Stimulated activated CD8-positive, alpha-beta memory T cell treated with anti-CD3 and anti-CD28 coated beads, Interleukin-12 subunit alpha, Interleukin-12 subunit beta, amount 100 ng/mL, for 1 hour (primary cell): ENCODE results near the gene AKAP8L.
"Not testable (repeated sequence)": the region's sequence is repeated elsewhere in the genome, so short reads cannot be mapped to it uniquely, and the experiment has no call there.

Source experiments
- DNase-seq: peaks from one replicate; pipeline ENCODE4 v3.0.0-alpha.2; 2020; ENCODE audit warnings: low read depth

Gene AKAP8L

DNA sequence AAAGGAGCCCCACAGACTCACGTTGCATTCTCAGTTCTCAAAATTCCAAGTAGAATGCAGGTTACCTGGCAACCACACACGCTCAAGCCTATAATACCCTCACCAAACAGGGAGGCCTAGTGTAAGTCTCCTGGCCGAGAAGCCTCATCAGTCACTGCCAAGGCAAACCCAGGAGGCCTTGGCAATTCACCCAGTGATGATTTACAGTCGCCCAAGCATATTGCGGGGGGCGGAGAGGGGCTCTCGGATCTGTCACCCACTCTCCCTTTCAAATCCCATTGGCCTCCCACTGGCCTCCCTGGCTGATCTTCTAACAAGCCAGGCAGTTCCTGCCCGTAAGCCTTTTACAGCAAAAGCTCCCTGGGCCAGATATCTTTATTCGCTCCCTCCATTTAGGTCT is 1.1 kb downstream of the AKAP8L start:
- no peak for DNase-seq

- DNase-seq = no peak
Observed at GRCh38 chr19:15412832-15413231, 6.0 kb downstream of the AKAP8L start.

- DNase-seq = not testable (repeated sequence)
Observed at GRCh38 chr19:15411351-15411750, 7.4 kb downstream of the AKAP8L start.

DNA sequence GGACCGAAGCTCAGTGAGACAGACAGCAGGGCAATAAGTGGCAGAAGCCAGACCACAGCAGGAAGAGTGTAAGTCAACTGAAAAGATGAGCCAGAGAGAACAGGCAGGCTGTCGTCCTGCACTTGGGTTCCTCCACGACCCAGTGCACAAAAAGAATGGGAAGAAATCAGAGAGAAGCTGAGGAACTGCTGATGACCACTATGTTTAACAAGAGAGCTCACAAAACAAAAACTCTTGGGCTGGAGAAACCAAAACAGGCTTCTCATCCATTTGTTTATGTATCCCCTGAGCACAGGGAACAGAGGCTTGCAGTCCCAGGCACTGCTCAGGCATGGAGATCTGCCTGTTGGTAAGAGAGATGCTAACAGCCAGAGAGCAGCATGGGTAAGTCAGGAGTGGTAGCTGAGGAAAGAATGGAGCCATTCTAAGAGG is 14.0 kb downstream of the AKAP8L start:
- DNase-seq = no peak

DNA sequence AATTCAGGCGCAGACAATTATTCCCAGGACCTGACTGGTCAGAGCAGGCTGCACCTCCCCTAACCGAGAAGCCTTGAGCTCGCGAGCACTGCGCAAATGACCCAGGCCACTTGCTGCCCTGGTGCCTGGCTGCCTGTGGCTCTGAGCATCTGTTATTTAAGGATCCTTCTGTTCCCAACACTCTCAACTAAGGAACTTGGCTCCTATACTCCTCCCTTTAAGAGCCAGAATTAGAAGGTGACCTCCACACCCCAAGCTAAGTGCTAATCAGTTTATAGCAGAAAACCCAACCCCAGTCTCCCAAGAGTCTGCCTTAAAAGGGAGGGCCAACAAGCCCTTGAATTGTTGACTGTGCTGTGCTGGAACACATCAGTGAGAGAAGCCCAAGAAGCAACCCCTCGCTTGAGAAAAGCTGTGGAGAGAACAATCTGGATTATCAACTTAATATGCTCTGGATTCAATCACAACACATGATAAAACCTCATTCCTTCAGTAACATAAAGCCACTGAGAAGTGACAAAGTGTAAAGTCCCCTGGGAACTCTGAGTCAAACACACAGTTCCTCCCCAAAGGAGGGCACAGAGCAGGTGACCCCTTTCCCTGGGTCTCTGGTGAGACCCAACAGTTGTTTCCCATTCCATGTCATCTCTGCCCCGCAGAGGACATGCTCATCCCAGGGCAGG is 14.6 kb downstream of the AKAP8L start:
- no peak for DNase-seq

DNA sequence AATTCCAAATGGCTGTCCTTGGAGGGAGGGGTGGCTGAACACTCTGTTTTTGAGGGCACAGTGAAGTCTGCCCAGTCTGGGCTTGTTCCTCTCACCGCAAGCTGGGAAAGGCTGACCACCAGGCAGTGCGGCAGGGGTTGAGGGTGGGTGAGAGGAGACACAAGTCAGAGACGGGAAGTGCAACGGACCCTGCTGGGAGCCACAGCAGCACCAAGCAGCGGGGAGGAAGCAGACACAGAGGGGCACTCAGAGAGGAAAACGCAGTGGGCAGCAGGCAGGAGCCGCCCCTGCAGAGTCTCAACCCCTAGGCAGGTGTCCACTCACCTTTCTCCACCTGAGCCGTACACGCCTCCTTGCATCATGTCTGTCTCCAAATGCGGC is 15.6 kb downstream of the AKAP8L start:
- DNase-seq = no peak

GRCh38 chr19:15402411-15403150 is 16.2 kb downstream of the AKAP8L start:
- DNase-seq = no peak

DNA sequence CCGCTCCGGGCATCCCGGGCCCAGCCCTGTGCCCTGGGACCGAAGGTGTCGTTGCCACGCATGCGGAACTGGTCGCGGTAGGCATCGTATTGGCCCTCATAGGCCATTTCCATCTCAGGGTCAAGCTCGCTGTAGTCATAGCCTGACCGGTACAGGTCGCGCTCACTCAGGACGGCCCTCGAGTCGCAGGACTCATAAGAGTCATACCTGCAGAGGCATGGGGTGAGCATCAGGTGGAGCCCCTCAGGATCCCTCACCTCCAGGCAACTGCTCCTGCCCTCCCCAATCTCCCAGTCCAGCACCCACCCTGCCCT is 17.4 kb downstream of the AKAP8L start:
- no peak for DNase-seq

GRCh38 chr19:15400521-15401396 is 18.0 kb downstream of the AKAP8L start:
- no peak for DNase-seq

GRCh38 chr19:15399635-15400034 is 19.2 kb downstream of the AKAP8L start:
- no peak for DNase-seq

DNA sequence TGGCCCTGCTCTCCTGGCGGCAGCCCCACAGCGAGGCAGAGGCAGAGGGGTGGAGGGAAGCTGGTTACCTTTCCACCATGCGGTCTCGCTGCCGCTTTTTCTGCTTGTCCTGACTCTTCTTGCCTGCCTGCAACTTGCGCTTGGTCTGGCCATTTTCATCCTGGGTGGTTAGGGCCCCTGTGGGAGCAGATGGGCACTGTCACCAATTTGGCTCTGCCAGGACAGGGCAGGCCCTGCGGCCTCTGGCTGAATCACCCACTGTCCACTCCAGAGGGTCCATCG is 19.6 kb downstream of the AKAP8L start:
- DNase-seq = no peak

DNA sequence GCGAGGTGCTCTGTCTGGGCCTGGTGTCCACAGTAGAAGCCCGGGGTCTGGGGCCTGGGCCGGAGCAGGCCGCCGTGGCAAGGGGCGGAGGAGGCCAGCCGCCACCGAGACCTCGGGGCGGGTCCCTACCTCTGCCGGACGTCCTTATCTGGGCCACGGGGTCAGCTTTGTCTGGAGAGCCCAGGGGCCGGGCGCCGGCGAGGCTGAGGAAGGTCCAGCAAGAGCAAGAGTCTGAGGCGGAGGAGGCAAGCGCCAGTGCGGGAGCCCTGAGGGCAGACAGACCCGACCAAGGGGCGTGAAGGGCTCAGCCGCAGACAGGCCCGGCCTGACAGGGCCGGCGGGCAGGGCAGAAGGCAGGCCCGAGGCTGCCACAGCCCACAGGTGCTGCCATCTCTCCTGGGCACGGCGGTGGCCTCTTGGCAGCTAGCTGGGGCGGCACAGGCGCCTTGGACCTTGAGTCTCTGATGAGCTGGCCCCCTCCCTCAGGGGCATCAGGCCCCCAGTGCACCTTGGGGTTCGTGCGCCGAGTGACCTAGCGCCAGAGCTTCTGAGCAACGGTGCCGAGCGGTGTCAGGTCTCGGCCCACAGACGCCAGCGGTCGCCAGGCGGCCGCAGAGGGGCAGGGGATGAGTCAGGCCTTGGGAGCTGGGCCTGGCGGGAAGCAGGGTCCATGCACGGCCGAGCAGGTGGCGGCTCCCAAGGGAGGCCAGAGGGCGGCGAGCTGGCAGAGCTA is 20.1 kb downstream of the AKAP8L start:
- DNase-seq = no peak

- DNase-seq = no peak
Observed at GRCh38 chr19:15397782-15398181, 21.0 kb downstream of the AKAP8L start.

GRCh38 chr19:15397236-15397635 is 21.6 kb downstream of the AKAP8L start:
- no peak for DNase-seq

GRCh38 chr19:15396436-15396835 is 22.4 kb downstream of the AKAP8L start:
- no peak for DNase-seq

- not testable (repeated sequence) for DNase-seq
Observed at GRCh38 chr19:15395251-15395650, 23.5 kb downstream of the AKAP8L start.

- DNase-seq = no peak
Observed at GRCh38 chr19:15394426-15394825, 24.4 kb downstream of the AKAP8L start.

DNA sequence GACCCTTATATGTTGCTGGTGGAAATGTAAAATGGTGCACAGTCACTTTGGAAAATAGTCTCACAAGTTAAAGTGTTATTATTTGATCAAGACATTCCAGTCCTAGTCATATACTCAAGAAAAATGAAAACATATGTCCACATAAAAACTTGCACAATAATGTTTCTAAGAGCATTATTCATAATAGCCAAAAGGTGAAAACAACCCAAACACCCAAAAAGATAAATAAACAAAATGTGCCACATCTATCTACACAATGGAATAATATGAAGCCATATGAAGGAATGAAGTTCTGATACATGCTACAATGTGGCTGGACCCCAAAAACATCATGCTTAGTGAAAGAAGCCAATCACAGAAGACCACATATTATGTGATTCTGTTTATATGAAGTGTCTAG is 24.8 kb downstream of the AKAP8L start:
- DNase-seq = no peak

DNA sequence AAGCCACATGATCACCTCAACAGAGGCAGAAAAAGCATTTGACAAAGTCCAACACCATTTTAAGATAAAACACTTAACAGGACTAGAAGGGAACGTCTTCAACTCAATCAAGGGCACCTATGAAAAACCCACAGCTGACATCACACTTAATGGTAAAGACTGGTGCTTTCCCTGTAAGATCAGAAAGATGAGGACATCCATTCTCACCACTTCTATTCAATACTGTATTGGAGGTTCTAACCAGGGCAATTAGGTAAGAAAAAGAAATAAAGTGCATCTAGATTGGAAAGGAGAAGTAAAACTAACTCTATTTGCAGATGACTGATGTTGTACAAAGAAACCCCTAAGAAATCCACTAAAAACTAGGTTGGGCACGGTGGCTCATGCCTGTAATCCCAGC is 28.0 kb downstream of the AKAP8L start:
- no peak for DNase-seq

- no peak for DNase-seq
Observed at GRCh38 chr19:15381864-15382263, 36.9 kb downstream of the AKAP8L start.

GRCh38 chr19:15381429-15381828 is 37.4 kb downstream of the AKAP8L start:
- no peak for DNase-seq

DNA sequence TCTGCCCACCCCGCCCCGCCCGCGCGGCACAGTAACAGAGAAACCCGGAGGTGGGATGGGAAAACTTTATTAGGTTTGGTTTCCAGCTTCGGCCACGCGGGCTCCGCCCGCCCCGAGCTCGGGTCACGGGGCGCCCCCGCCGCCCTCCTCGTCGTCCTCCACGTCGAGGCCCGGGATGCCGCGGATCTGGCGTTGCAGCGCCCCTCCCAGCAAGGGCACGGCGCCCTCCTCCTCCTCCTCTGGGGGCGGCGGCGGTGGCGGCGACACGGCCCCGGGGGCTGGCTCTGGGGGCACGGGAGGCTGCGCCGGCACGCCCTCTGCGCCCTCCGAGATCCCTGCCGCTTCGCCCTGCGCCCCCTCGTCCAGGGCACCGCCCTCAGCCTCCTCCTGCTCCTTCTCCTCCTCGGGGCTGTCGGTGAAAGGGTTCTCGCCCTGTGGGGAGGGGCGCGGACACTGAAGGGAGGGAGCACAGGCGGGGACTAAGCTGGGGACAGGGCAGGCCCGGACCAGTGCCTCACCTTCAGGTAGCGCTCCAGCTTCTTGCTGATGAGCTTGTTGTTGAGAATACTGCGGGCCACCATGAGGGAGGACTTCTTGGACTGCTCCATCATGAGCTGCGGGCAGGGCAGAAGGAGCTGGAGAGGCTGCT is 38.7 kb downstream of the AKAP8L start:
- DNase-seq = no peak
